ENCODE results near the gene MYH8.

DNA sequence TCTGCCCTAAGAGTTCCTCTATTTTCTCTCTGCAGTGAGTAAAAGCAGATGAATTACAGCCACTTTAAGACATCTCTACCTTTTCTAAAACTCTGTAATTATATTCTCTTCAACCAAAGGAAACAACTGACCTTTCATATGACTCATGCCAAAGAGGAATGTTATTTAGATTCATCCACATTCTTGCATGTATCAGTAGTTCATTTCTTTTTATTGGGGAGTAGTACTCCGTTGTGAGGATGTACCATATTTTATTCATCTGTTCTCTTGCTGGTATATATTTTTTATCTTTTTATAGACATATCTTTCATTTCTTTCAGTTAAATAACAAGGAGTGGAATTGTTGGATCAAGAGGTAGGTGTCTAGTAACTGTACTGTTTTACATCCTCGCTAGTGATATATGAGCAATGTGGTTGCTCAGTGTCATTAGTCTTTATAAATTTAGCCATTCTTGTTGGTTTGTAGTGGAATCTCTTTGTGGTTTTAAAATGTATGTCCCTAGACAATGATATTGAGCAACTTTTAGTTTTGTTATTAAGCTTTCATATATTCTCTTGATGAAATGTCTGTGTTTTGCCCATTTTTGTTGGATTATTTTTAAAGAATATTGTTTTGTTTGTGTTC, 7.8 kb upstream of the MYH8 start:
- TF ChIP-seq, protein P1, sequence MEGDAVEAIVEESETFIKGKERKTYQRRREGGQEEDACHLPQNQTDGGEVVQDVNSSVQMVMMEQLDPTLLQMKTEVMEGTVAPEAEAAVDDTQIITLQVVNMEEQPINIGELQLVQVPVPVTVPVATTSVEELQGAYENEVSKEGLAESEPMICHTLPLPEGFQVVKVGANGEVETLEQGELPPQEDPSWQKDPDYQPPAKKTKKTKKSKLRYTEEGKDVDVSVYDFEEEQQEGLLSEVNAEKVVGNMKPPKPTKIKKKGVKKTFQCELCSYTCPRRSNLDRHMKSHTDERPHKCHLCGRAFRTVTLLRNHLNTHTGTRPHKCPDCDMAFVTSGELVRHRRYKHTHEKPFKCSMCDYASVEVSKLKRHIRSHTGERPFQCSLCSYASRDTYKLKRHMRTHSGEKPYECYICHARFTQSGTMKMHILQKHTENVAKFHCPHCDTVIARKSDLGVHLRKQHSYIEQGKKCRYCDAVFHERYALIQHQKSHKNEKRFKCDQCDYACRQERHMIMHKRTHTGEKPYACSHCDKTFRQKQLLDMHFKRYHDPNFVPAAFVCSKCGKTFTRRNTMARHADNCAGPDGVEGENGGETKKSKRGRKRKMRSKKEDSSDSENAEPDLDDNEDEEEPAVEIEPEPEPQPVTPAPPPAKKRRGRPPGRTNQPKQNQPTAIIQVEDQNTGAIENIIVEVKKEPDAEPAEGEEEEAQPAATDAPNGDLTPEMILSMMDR (IDR thresholded peaks at IDR 0.05 in 8 of 11, conservative IDR thresholded peaks at IDR 0.05 in 3 of 11), result no peak
- no peak for TF ChIP-seq POLR2A (IDR thresholded peaks at IDR 0.05)
- TF ChIP-seq POLR2AphosphoS5 (IDR thresholded peaks at IDR 0.05), result no peak

Measured in spleen (tissue), 7 donors.